Germinal center (tissue), 1 donor: ENCODE measurements around the gene TRIM77.
"Not testable (repeated sequence)": the region's sequence is repeated elsewhere in the genome, so short reads cannot be mapped to it uniquely, and the experiment has no call there.

Experiments
- DNase-seq: peaks from one replicate; pipeline ENCODE4 v3.0.0; 2012; ENCODE audit warnings: mixed read lengths, low spot score

The TRIM77 gene

GRCh38 chr11:89709999-89710398, at the start of gene TRIM77:
TRIM77 (plus strand) TSS chr11:89710299; CDS start chr11:89710299, 0 bp downstream.
- DNase-seq: not testable (repeated sequence)

GRCh38 chr11:89667001-89667400, 43.1 kb upstream of the TRIM77 start:
- DNase-seq: no peak

GRCh38 chr11:89668158-89668557, 41.9 kb upstream of the TRIM77 start:
- DNase-seq: not testable (repeated sequence)

GRCh38 chr11:89669586-89669985, 40.5 kb upstream of the TRIM77 start:
- not testable (repeated sequence) for DNase-seq

GRCh38 chr11:89669993-89670669, 40.0 kb upstream of the TRIM77 start:
- not testable (repeated sequence) for DNase-seq

GRCh38 chr11:89672547-89672946, 37.6 kb upstream of the TRIM77 start:
- not testable (repeated sequence) for DNase-seq

- not testable (repeated sequence) for DNase-seq
Observed at GRCh38 chr11:89673380-89673779, 36.7 kb upstream of the TRIM77 start.

GRCh38 chr11:89675383-89675782, 34.7 kb upstream of the TRIM77 start:
- DNase-seq: not testable (repeated sequence)

GRCh38 chr11:89675948-89676347, 34.2 kb upstream of the TRIM77 start:
- not testable (repeated sequence) for DNase-seq

GRCh38 chr11:89707080-89707479, 3.0 kb upstream of the TRIM77 start:
- not testable (repeated sequence) for DNase-seq

GRCh38 chr11:89724866-89725498, 14.9 kb downstream of the TRIM77 start:
- not testable (repeated sequence) for DNase-seq

- DNase-seq: not testable (repeated sequence)
Observed at GRCh38 chr11:89730215-89730614, 20.1 kb downstream of the TRIM77 start.

- DNase-seq: no peak
Observed at GRCh38 chr11:89736566-89736965, 26.5 kb downstream of the TRIM77 start.

- DNase-seq: no peak
Observed at GRCh38 chr11:89737116-89737515, 27.0 kb downstream of the TRIM77 start.

- DNase-seq: not testable (repeated sequence)
Observed at GRCh38 chr11:89741406-89741805, 31.3 kb downstream of the TRIM77 start.

- DNase-seq: not testable (repeated sequence)
Observed at GRCh38 chr11:89744158-89744557, 34.1 kb downstream of the TRIM77 start.

- not testable (repeated sequence) for DNase-seq
Observed at GRCh38 chr11:89750822-89751221, 40.7 kb downstream of the TRIM77 start.
